Spleen (tissue), 13 donors: ENCODE results near the gene PAMR1. TPM values are rescaled to one million over a fixed set of nuclear protein-coding genes. Genes with fewer than 3 reads are reported as not detected.
A peak's percentile ranks its signal among the peaks of the same experiment; 100 is the strongest.

Experiments
- DNase-seq: peaks from one replicate; pipeline ENCODE4 v3.0.0-alpha.2; 2020
- H3K27ac ChIP-seq, 8 donors: fragments of 200-600 bp; sonication (generic) in 7 of 8; 1 replicate in 4 of 8; 2 replicates in 4 of 8; pipeline versions ENCODE4 v1.5.0 to v1.8.0; 2016 to 2021; ENCODE audit warnings: inconsistent platforms in 4 of 8, mild to moderate bottlenecking in 4 of 8, moderate library complexity in 1 of 8
- H3K27me3 ChIP-seq, 7 donors: fragments of 200-600 bp; sonication (generic) in 6 of 7; replicated peaks in 1 of 7; 1 replicate in 4 of 7; 2 replicates in 3 of 7; pipeline versions ENCODE4 v1.5.0 to v1.8.0; 2016 to 2021; ENCODE audit warnings: inconsistent platforms in 3 of 7, mild to moderate bottlenecking in 1 of 7
- H3K36me3 ChIP-seq, 6 donors: fragments of 200-600 bp; sonication (generic) in 5 of 6; 1 replicate in 4 of 6; 2 replicates in 2 of 6; pipeline versions ENCODE4 v1.5.0 to v1.8.0; 2016 to 2021; ENCODE audit warnings: inconsistent platforms in 2 of 6
- H3K4me1 ChIP-seq, 6 donors: fragments of 200-600 bp; sonication (generic) in 5 of 6; 1 replicate in 3 of 6; 2 replicates in 3 of 6; pipeline versions ENCODE4 v1.5.0 to v1.8.0; 2016 to 2021; ENCODE audit warnings: inconsistent platforms in 3 of 6
- H3K4me3 ChIP-seq, 8 donors: fragments of 200-600 bp; sonication (generic) in 7 of 8; 1 replicate in 4 of 8; 2 replicates in 4 of 8; pipeline versions ENCODE4 v1.5.0 to v1.8.0; 2016 to 2021; ENCODE audit warnings: inconsistent platforms in 4 of 8, mild to moderate bottlenecking in 4 of 8, moderate library complexity in 2 of 8
- H3K9me3 ChIP-seq, 8 donors: fragments of 200-600 bp; sonication (generic) in 7 of 8; 1 replicate in 4 of 8; 2 replicates in 4 of 8; pipeline versions ENCODE4 v1.5.0 to v1.8.0; 2016 to 2021; ENCODE audit warnings: inconsistent platforms in 4 of 8
- CTCF ChIP-seq, 11 experiments: fragments of 200-600 bp in 7 of 11; fragments of 450-650 bp in 4 of 11; sonication (generic) in 4 of 11; IDR thresholded peaks in 8 of 11; conservative IDR thresholded peaks in 3 of 11; 1 replicate in 7 of 11; 2 replicates in 4 of 11; pipeline versions ENCODE4 v1.4.0 to v1.8.0; 2016 to 2021; ENCODE audit warnings: antibody characterized with exemption in 11 of 11, inconsistent platforms in 4 of 11, mild to moderate bottlenecking in 1 of 11
- POLR2A ChIP-seq, 3 donors: fragments of 450-650 bp; IDR thresholded peaks; one replicate each; pipeline ENCODE4 v1.5.1; 2017; ENCODE audit warnings: antibody characterized with exemption in 3 of 3, mild to moderate bottlenecking in 1 of 3
- POLR2AphosphoS5 ChIP-seq, 3 donors: sonication (generic); formaldehyde crosslinking; IDR thresholded peaks; one replicate each; pipeline ENCODE4 v1.5.1; 2017; ENCODE audit warnings: antibody characterized with exemption in 3 of 3
- WGBS, 5 donors: extraction: QIAGEN DNeasy Blood & Tissue Kit in 3 of 5; methylation state at CpG; one replicate each; pipeline versions ENCODE4 v1.1.5 to v1.1.7; 2013 to 2018; 5-methylcytosine and 5-hydroxymethylcytosine counted together
- intact Hi-C: fragments of 100-400 bp; cut with DNase I; formaldehyde crosslinking; loops from one replicate; pipeline ENCODE4 v1.15.0; 2023; ENCODE audit warnings: low total_unique reads
- long read RNA-seq, 2 donors: transcript quantifications; one replicate each; lab custom pipeline, GENCODE V29; 2026
- polyA plus RNA-seq, 3 donors: library from polyadenylated mRNA; stranded (reverse); fragments of 200-250 nt; gene quantifications; one replicate each; pipeline ENCODE4 v1.2.1, GENCODE V29; 2013
- total RNA-seq, 7 donors: library from RNA; depleted of rRNA in 3 of 7; stranded (reverse); fragments of >200 nt in 3 of 7; fragmentation: NEBNext Ultra II Directional in 4 of 7; extraction: Animal tissue kit (Norgen Biotek cat#: 25700) in 4 of 7; gene quantifications; one replicate each; pipeline versions ENCODE4 v1.1.0 to v1.2.1, GENCODE V29; 2016 to 2021
- donor health status: healthy with polysubstance abuse.
- donor health status: DM: no; HTN: no; CAD: no; lungs with moderate emphysema.
- donor health status: DM: no; HTN: no; CAD: no.
- donor health status: Bipolar disorder and iron deficiency.
- donor health status: healthy.
- donor health status: DM: no; HTN: no; CAD: no.
- donor health status: DM: yes; HTN: yes; CAD: no.

The PAMR1 gene
- total RNA-seq = 10 to 100 TPM in 2 of 7 donors, 1 to 10 TPM in 5; 4.1 to 23.6 (median 5.6) TPM
- 1 to 10 TPM; 1.3 to 2.6 (median 2.3) TPM for polyA plus RNA-seq
- long read RNA-seq, donor 1, partial matches to known transcripts = 0 of 1 reads
- long read RNA-seq, donor 1, other reads (novel, unspliced or antisense) = 0 of 1 reads
- long read RNA-seq, donor 2, partial matches to known transcripts = 0 of 31 reads
- long read RNA-seq, donor 2, other reads (novel, unspliced or antisense) = 28 of 31 reads

- H3K4me1 ChIP-seq = peaks cover 0 to 6% (median 0%) of the 10 kb centered on the region in 6 donors
- H3K9me3 ChIP-seq = no peaks in the 10 kb centered on the region
- H3K27me3 ChIP-seq = peaks cover 0 to 73% (median 18%) of the 10 kb centered on the region in 7 donors
- WGBS, 5 donors = 2 to 7% (median 5%) methylated on average over 24 to 34 of the region's 34 CpGs
- peak within 1 kb of the TSS in 1 of 8 donors; percentile 38 for H3K27ac ChIP-seq
- intact Hi-C loops = no loop called here
- H3K36me3 ChIP-seq = no peaks in the 10 kb centered on the region
- no peak for TF ChIP-seq POLR2A (IDR thresholded peaks at IDR 0.05)
- peak in 2 of 3 donors; percentile 34 to 78 for TF ChIP-seq POLR2AphosphoS5 (IDR thresholded peaks at IDR 0.05)
- peak; percentile 71 for DNase-seq
- peak within 1 kb of the TSS in 6 of 8 donors; percentile 12 to 44 (median 16) for H3K4me3 ChIP-seq
These were observed at the start of gene PAMR1 for GRCh38 chr11:35525501-35526175. Gene PAMR1 (minus strand): TSS chr11:35525616. CDS start chr11:35525585, 31 bp downstream.

- Histone ChIP-seq H3K4me1 (no peaks in the 10 kb centered on the region), H3K9me3 (peaks cover 0 to 21% (median 11%) of the 10 kb centered on the region in 8 donors), H3K36me3 (no peaks in the 10 kb centered on the region), H3K4me3 (no peak overlapping the region), H3K27ac (no peak overlapping the region), H3K27me3 (peaks cover 0 to 19% (median 0%) of the 10 kb centered on the region in 7 donors)
- DNase-seq = no peak
- intact Hi-C loops = no loop called here
- WGBS, 5 donors = 61 to 85% (median 69%) methylated on average over 3 of the region's 3 CpGs
- TF ChIP-seq POLR2A (IDR thresholded peaks at IDR 0.05) (no peak), POLR2AphosphoS5 (IDR thresholded peaks at IDR 0.05) (no peak), CTCF (IDR thresholded peaks at IDR 0.05 in 8 of 11, conservative IDR thresholded peaks at IDR 0.05 in 3 of 11) (no peak)
These were observed 46.3 kb upstream of the PAMR1 start for GRCh38 chr11:35571696-35572095.

GRCh38 chr11:35567737-35568465 is 42.5 kb upstream of the PAMR1 start:
- no peaks in the 10 kb centered on the region for H3K4me1 ChIP-seq
- H3K36me3 ChIP-seq = no peaks in the 10 kb centered on the region
- H3K4me3 ChIP-seq = no peak overlapping the region
- TF ChIP-seq POLR2AphosphoS5 (IDR thresholded peaks at IDR 0.05) (no peak), CTCF (IDR thresholded peaks at IDR 0.05 in 8 of 11, conservative IDR thresholded peaks at IDR 0.05 in 3 of 11) (no peak), POLR2A (IDR thresholded peaks at IDR 0.05) (no peak)
- peaks cover 0 to 10% (median 0%) of the 10 kb centered on the region in 7 donors for H3K27me3 ChIP-seq
- intact Hi-C loops = no loop called here
- no peak overlapping the region for H3K27ac ChIP-seq
- no peak for DNase-seq
- H3K9me3 ChIP-seq = peaks cover 0 to 21% (median 11%) of the 10 kb centered on the region in 8 donors
- 38 to 83% (median 44%) methylated on average over 1 of the region's 1 CpG for WGBS, 5 donors

- no peak for DNase-seq
- H3K27me3 ChIP-seq = peaks cover 0 to 13% (median 0%) of the 10 kb centered on the region in 7 donors
- WGBS, 5 donors = 67 to 86% (median 82%) methylated on average over 3 of the region's 3 CpGs
- no peaks in the 10 kb centered on the region for H3K4me1 ChIP-seq
- H3K4me3 ChIP-seq = no peak overlapping the region
- H3K27ac ChIP-seq = no peak overlapping the region
- peaks cover 0 to 21% (median 11%) of the 10 kb centered on the region in 8 donors for H3K9me3 ChIP-seq
- intact Hi-C loops = no loop called here
- no peaks in the 10 kb centered on the region for H3K36me3 ChIP-seq
- no peak for TF ChIP-seq CTCF (IDR thresholded peaks at IDR 0.05 in 8 of 11, conservative IDR thresholded peaks at IDR 0.05 in 3 of 11)
- no peak for TF ChIP-seq POLR2AphosphoS5 (IDR thresholded peaks at IDR 0.05)
These were observed 41.5 kb upstream of the PAMR1 start for GRCh38 chr11:35566885-35567284.
